DND-41 (cell line): ENCODE data around the gene SDR39U1.

Experiments
- ATAC-seq: fragments of 200-7000 bp; cut with Tn5 transposase; 3 replicates; pipeline ENCODE4 v1.9.1; 2021; ENCODE audit warnings: low read depth; ENCODE audit not compliant: insufficient read depth
- DNase-seq: peaks from one replicate; pipeline ENCODE4 v3.0.0-alpha.2; 2020
- H2AFZ ChIP-seq: 2 replicates; pipeline ENCODE4 v1.6.0; 2012; ENCODE audit warnings: low read depth, low read length
- H3K27ac ChIP-seq: 2 replicates; pipeline ENCODE4 v1.5.1; 2012; ENCODE audit warnings: low read length, inconsistent platforms
- H3K27me3 ChIP-seq: fragments of 200-600 bp; sonication (generic); 2 replicates; pipeline ENCODE4 v1.6.0; 2012; ENCODE audit warnings: low read length, mild to moderate bottlenecking, inconsistent platforms; ENCODE audit not compliant: insufficient read depth, poor library complexity
- H3K36me3 ChIP-seq: 2 replicates; pipeline ENCODE4 v1.5.1; 2012; ENCODE audit warnings: low read length, inconsistent platforms; ENCODE audit not compliant: insufficient read depth
- H3K4me1 ChIP-seq: 2 replicates; pipeline ENCODE4 v1.5.1; 2012; ENCODE audit warnings: mild to moderate bottlenecking, low read length; ENCODE audit not compliant: insufficient read depth
- H3K4me2 ChIP-seq: 2 replicates; pipeline ENCODE4 v1.6.0; 2012; ENCODE audit warnings: mild to moderate bottlenecking, moderate library complexity, low read length, inconsistent platforms; ENCODE audit not compliant: insufficient read depth
- H3K4me3 ChIP-seq, 2 experiments: fragments of 200-600 bp in 1 of 2; shearing (Covaris generic) in 1 of 2; 2 replicates each; pipeline ENCODE4 v1.5.1; 2012 to 2016; ENCODE audit warnings: inconsistent platforms in 2 of 2, low read length in 2 of 2, mild to moderate bottlenecking in 2 of 2, low read depth in 1 of 2, moderate library complexity in 1 of 2
- H3K79me2 ChIP-seq: 2 replicates; pipeline ENCODE4 v1.6.0; 2012; ENCODE audit warnings: low read length, inconsistent platforms; ENCODE audit not compliant: insufficient read depth
- H3K9ac ChIP-seq: 2 replicates; pipeline ENCODE4 v1.6.0; 2012; ENCODE audit warnings: low read depth, mild to moderate bottlenecking, inconsistent platforms, low read length, moderate library complexity
- H3K9me3 ChIP-seq: 2 replicates; pipeline ENCODE4 v1.5.1; 2012; ENCODE audit warnings: low read length, moderate library complexity, mild to moderate bottlenecking, inconsistent platforms; ENCODE audit not compliant: insufficient read depth, severe bottlenecking
- H4K20me1 ChIP-seq: 2 replicates; pipeline ENCODE4 v1.6.0; 2012; ENCODE audit warnings: low read length; ENCODE audit not compliant: insufficient read depth
- CTCF ChIP-seq: IDR thresholded peaks from 2 replicates; pipeline ENCODE4 v1.5.1; 2012; ENCODE audit warnings: borderline replicate concordance, low read length, moderate library complexity, mild to moderate bottlenecking; ENCODE audit not compliant: poor library complexity, severe bottlenecking; ENCODE audit errors: extremely low read depth
- EZH2 ChIP-seq: IDR thresholded peaks from 3 replicates; pipeline ENCODE4 v1.6.1; 2012; ENCODE audit warnings: borderline replicate concordance, low read depth, mild to moderate bottlenecking, moderate library complexity, low read length, inconsistent platforms; ENCODE audit not compliant: severe bottlenecking

The SDR39U1 gene

GRCh38 chr14:24415421-24416253, 26.9 kb downstream of the SDR39U1 start:
- no peaks in the 10 kb centered on the region for H3K9me3 ChIP-seq
- no peak overlapping the region for H2AFZ ChIP-seq
- ATAC-seq (no peak), DNase-seq (no peak)
- no peaks in the 10 kb centered on the region for H4K20me1 ChIP-seq
- H3K27ac ChIP-seq: no peak overlapping the region
- H3K27me3 ChIP-seq: no peaks in the 10 kb centered on the region
- H3K4me1 ChIP-seq: no peaks in the 10 kb centered on the region
- no peaks in the 10 kb centered on the region for H3K36me3 ChIP-seq
- H3K4me2 ChIP-seq: no peak overlapping the region
- no peaks in the 10 kb centered on the region for H3K79me2 ChIP-seq
- H3K4me3 ChIP-seq: no peak overlapping the region
- TF ChIP-seq CTCF: no peak
- no peak overlapping the region for H3K9ac ChIP-seq

DNA sequence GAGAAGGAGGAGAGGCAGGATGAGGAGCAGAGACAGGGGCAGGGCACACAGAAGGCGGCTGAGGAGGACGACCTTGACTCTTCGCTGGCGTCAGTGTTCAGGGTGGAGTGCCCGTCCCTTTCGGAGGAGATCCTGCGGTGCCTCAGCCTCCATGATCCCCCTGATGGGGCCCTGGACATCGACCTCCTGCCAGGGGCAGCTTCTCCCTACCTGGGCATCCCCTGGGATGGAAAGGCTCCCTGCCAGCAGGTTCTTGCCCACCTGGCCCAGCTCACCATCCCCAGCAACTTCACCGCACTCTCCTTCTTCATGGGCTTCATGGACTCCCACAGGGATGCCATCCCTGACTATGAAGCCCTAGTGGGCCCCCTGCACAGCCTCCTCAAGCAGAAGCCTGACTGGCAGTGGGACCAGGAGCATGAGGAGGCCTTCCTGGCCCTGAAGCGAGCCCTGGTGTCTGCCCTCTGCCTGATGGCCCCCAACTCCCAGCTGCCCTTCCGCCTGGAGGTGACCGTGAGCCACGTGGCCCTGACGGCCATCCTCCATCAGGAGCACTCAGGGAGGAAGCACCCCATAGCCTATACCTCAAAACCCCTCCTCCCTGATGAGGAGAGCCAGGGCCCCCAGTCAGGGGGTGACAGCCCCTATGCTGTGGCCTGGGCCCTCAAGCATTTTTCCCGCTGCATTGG, 27.7 kb downstream of the SDR39U1 start:
- no peak overlapping the region for H3K9ac ChIP-seq
- H2AFZ ChIP-seq: no peak overlapping the region
- H3K27ac ChIP-seq: no peak overlapping the region
- no peaks in the 10 kb centered on the region for H4K20me1 ChIP-seq
- no peak for DNase-seq
- no peaks in the 10 kb centered on the region for H3K9me3 ChIP-seq
- no peak for ATAC-seq
- H3K4me3 ChIP-seq: no peak overlapping the region
- H3K4me1 ChIP-seq: no peaks in the 10 kb centered on the region
- TF ChIP-seq EZH2 (no peak), CTCF (no peak)
- H3K27me3 ChIP-seq: no peaks in the 10 kb centered on the region
- H3K4me2 ChIP-seq: no peak overlapping the region
- no peaks in the 10 kb centered on the region for H3K79me2 ChIP-seq
- H3K36me3 ChIP-seq: no peaks in the 10 kb centered on the region

DNA sequence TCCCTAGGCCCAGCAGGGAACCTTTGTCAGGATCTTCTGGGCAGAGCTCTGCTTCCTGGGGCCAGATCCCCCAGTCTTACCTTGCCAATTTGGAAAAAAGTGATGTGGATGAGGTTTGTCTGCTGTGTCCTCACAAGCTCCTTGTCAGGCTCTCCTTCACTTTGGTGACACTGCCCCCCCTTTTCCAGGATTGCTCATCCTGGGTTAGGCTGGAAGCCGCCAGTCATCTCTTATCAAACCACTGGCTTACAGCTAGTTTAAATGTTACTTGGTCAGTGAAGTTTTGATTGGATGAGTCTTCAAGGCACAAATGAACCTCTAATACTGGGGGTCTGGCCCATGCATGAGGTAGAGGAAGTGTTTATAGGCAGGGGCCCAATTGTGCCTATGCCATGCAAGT, 28.5 kb downstream of the SDR39U1 start:
- DNase-seq: no peak
- no peaks in the 10 kb centered on the region for H3K9me3 ChIP-seq
- H3K27ac ChIP-seq: no peak overlapping the region
- H3K4me3 ChIP-seq: no peak overlapping the region
- H3K36me3 ChIP-seq: no peaks in the 10 kb centered on the region
- no peak overlapping the region for H3K9ac ChIP-seq
- no peaks in the 10 kb centered on the region for H3K79me2 ChIP-seq
- H4K20me1 ChIP-seq: no peaks in the 10 kb centered on the region
- H3K27me3 ChIP-seq: no peaks in the 10 kb centered on the region
- ATAC-seq: no peak
- no peak overlapping the region for H2AFZ ChIP-seq
- H3K4me1 ChIP-seq: no peaks in the 10 kb centered on the region
- TF ChIP-seq CTCF (no peak), EZH2 (no peak)
- no peak overlapping the region for H3K4me2 ChIP-seq
